ENCODE results near the gene HOXA11.

HOXA11 gene

GRCh38 chr7:27199849-27200760, 15.1 kb upstream of the HOXA11 start, which contains the start of gene HOXA13:
HOXA13 (minus strand) TSS chr7:27200091; CDS start chr7:27200077, 14 bp downstream.
- Mint-ChIP-seq H3K36me3 (no peaks in the 10 kb centered on the region), H3K4me3 (peak within 1 kb of the TSS; percentile 72), H3K4me1 (peaks cover 47% of the 10 kb centered on the region), H3K9me3 (no peaks in the 10 kb centered on the region), H3K27ac (no peak within 1 kb of the TSS)
- peak; percentile 76 for ATAC-seq
- DNase-seq (ENCODE audit: low spot score in 2 of 2): no peak

- no peaks in the 10 kb centered on the region for H3K36me3 Mint-ChIP-seq
- H3K4me1 Mint-ChIP-seq: peaks cover 39% of the 10 kb centered on the region
- peak; percentile 41 for ATAC-seq
- H3K4me3 Mint-ChIP-seq: peak overlapping the region; percentile 72
- no peaks in the 10 kb centered on the region for H3K9me3 Mint-ChIP-seq
- no peak for DNase-seq (ENCODE audit: low spot score in 2 of 2)
- H3K27ac Mint-ChIP-seq: no peak overlapping the region
These were observed 14.1 kb upstream of the HOXA11 start for GRCh38 chr7:27198871-27199801.

- H3K4me1 Mint-ChIP-seq: peaks cover 34% of the 10 kb centered on the region
- DNase-seq (ENCODE audit: low spot score in 2 of 2) (no peak), ATAC-seq (no peak)
- peak overlapping the region; percentile 72 for H3K4me3 Mint-ChIP-seq
- H3K27ac Mint-ChIP-seq: no peak overlapping the region
- H3K9me3 Mint-ChIP-seq: no peaks in the 10 kb centered on the region
- H3K36me3 Mint-ChIP-seq: no peaks in the 10 kb centered on the region
These were observed 13.3 kb upstream of the HOXA11 start for GRCh38 chr7:27198138-27198841.

- ATAC-seq: no peak
- DNase-seq (ENCODE audit: low spot score in 2 of 2): no peak
- H3K9me3 Mint-ChIP-seq: no peaks in the 10 kb centered on the region
- no peak overlapping the region for H3K27ac Mint-ChIP-seq
- H3K4me1 Mint-ChIP-seq: peaks cover 34% of the 10 kb centered on the region
- no peak overlapping the region for H3K4me3 Mint-ChIP-seq
- no peaks in the 10 kb centered on the region for H3K36me3 Mint-ChIP-seq
These were observed 12.4 kb upstream of the HOXA11 start for GRCh38 chr7:27197137-27198042.

- H3K9me3 Mint-ChIP-seq: no peaks in the 10 kb centered on the region
- DNase-seq (ENCODE audit: low spot score in 2 of 2): peak; percentile 70 to 88
- H3K4me3 Mint-ChIP-seq: no peak overlapping the region
- no peak overlapping the region for H3K27ac Mint-ChIP-seq
- ATAC-seq: peak; percentile 41
- no peaks in the 10 kb centered on the region for H3K36me3 Mint-ChIP-seq
- H3K4me1 Mint-ChIP-seq: peaks cover 23% of the 10 kb centered on the region
These were observed 11.3 kb upstream of the HOXA11 start for GRCh38 chr7:27196287-27196767.

GRCh38 chr7:27194686-27195379, 9.8 kb upstream of the HOXA11 start:
- Mint-ChIP-seq H3K4me3 (no peak overlapping the region), H3K27ac (no peak overlapping the region), H3K9me3 (no peaks in the 10 kb centered on the region), H3K4me1 (peaks cover 14% of the 10 kb centered on the region), H3K36me3 (no peaks in the 10 kb centered on the region)
- ATAC-seq: no peak
- DNase-seq (ENCODE audit: low spot score in 2 of 2): no peak

GRCh38 chr7:27194002-27194352, 8.9 kb upstream of the HOXA11 start:
- Mint-ChIP-seq H3K36me3 (no peaks in the 10 kb centered on the region), H3K4me3 (peak overlapping the region; percentile 42), H3K9me3 (no peaks in the 10 kb centered on the region), H3K27ac (no peak overlapping the region), H3K4me1 (peaks cover 21% of the 10 kb centered on the region)
- no peak for ATAC-seq
- no peak for DNase-seq (ENCODE audit: low spot score in 2 of 2)

- peaks cover 21% of the 10 kb centered on the region for H3K4me1 Mint-ChIP-seq
- no peaks in the 10 kb centered on the region for H3K9me3 Mint-ChIP-seq
- DNase-seq (ENCODE audit: low spot score in 2 of 2) (no peak), ATAC-seq (no peak)
- no peaks in the 10 kb centered on the region for H3K36me3 Mint-ChIP-seq
- no peak overlapping the region for H3K27ac Mint-ChIP-seq
- H3K4me3 Mint-ChIP-seq: peak overlapping the region; percentile 42
These were observed 8.4 kb upstream of the HOXA11 start for GRCh38 chr7:27193335-27194001.

- peaks cover 23% of the 10 kb centered on the region for H3K4me1 Mint-ChIP-seq
These were observed 7.7 kb upstream of the HOXA11 start for GRCh38 chr7:27192546-27193334.

GRCh38 chr7:27191833-27192545, 7.0 kb upstream of the HOXA11 start:
- H3K27ac Mint-ChIP-seq: no peak overlapping the region

More at GRCh38 chr7:27192546-27193334, 7.7 kb upstream of the HOXA11 start:
- ATAC-seq (peak; percentile 57), DNase-seq (ENCODE audit: low spot score in 2 of 2) (no peak)
- Mint-ChIP-seq H3K36me3 (no peaks in the 10 kb centered on the region), H3K4me3 (peak overlapping the region; percentile 42), H3K9me3 (no peaks in the 10 kb centered on the region), H3K27ac (no peak overlapping the region)

GRCh38 chr7:27191161-27191731, 6.2 kb upstream of the HOXA11 start:
- DNase-seq (ENCODE audit: low spot score in 2 of 2): no peak
- Mint-ChIP-seq H3K27ac (no peak overlapping the region), H3K4me1 (peaks cover 31% of the 10 kb centered on the region), H3K4me3 (no peak overlapping the region), H3K9me3 (no peaks in the 10 kb centered on the region), H3K36me3 (no peaks in the 10 kb centered on the region)
- no peak for ATAC-seq

More at GRCh38 chr7:27191833-27192545, 7.0 kb upstream of the HOXA11 start:
- Mint-ChIP-seq H3K4me1 (peaks cover 28% of the 10 kb centered on the region), H3K9me3 (no peaks in the 10 kb centered on the region), H3K4me3 (peak overlapping the region; percentile 42), H3K36me3 (no peaks in the 10 kb centered on the region)
- DNase-seq (ENCODE audit: low spot score in 2 of 2): no peak
- no peak for ATAC-seq
